ENCODE results near the gene KCNJ12. TPM values are rescaled to one million over a fixed set of nuclear protein-coding genes. Genes with fewer than 3 reads are reported as not detected.
"Not testable (repeated sequence)": the region's sequence is repeated elsewhere in the genome, so short reads cannot be mapped to it uniquely, and the experiment has no call there.

KCNJ12 gene
- total RNA-seq, 1 experiment from 2014 or later = 1.2 TPM

DNA sequence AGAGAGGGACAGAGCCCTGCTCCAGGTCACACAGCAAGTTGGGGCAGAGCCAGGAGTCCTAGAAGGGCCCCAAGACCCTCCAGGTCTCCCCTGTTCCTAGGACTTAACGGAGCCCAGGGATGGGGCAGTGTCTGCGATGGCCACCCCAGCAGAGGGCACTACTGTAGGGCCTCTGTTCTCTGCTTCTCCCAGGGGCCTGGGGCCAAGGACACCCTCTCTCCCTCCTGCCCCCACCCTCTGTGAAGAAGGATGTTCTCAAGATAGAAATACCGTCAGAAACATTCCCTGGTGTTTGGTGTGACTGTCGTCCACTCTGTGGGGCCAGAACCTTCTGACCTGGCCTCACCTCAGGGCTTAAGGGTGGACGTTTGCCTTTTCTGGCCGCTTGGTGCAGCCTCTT lies 28.4 kb downstream of the KCNJ12 start:
- intact Hi-C loops (cut with micrococcal nuclease; ENCODE audit: unreplicated experiment); DNase-seq (ENCODE audit: low spot score); H3K4me3 ChIP-seq (ENCODE audit: low read depth, low read length, poor library complexity, severe bottlenecking); BruUV-seq (replicated peaks); H3K36me3 ChIP-seq (ENCODE audit: insufficient read depth, low read length, poor library complexity, severe bottlenecking); H3K4me1 ChIP-seq (ENCODE audit: insufficient read depth, low read length, poor library complexity, severe bottlenecking); H3K27ac ChIP-seq (ENCODE audit: low read depth, low read length, poor library complexity, severe bottlenecking); CTCF ChIA-PET; H3K27me3 ChIP-seq (replicated peaks; ENCODE audit: insufficient read depth, low read depth, low read length, poor library complexity); POLR2A ChIA-PET (ENCODE audit: low non-redundant PET); H3K9me3 ChIP-seq (ENCODE audit: low read depth, low read length, poor library complexity, severe bottlenecking): not testable (repeated sequence)

DNA sequence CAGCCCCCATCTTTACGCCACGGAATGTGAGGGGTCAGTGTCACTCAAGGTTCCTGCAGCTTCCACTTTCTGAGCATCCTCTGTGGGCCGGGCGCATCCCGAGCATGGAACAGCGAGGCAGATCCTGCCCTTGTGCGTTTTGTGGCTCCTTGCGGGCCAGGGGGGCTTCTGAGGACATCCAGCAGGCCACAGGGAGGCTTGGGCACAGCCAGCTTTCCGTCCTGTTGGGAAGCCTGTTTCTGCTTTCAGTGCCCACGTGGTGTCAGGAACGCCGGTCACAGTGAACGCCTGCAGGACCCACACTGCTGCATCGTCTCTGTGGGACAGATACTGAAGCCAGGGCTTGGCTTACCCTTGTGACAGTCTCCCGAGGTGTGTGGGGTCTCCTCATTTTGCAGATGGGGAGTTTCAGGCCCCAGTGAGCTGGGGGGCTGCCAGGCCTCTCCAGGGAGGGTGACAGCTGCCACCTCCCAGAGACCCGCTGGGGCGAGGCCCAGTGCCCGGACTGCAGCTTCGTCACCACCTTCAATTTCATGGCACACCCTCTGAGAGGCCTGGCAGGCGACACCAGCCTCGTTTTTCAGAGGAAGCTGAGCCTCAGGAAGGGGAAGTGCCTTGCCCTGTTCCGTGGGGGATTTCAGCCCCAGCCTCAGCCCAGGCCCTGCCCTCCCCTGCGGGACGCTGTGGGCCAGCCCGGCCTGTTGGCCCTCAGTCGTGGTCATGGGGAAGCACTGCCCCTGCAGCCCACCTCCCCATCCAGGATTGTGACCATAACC lies 29.0 kb downstream of the KCNJ12 start:
- H3K9me3 ChIP-seq (ENCODE audit: low read depth, low read length, poor library complexity, severe bottlenecking); CTCF ChIA-PET; POLR2A ChIA-PET (ENCODE audit: low non-redundant PET); H3K27ac ChIP-seq (ENCODE audit: low read depth, low read length, poor library complexity, severe bottlenecking); H3K27me3 ChIP-seq (replicated peaks; ENCODE audit: insufficient read depth, low read depth, low read length, poor library complexity); intact Hi-C loops (cut with micrococcal nuclease; ENCODE audit: unreplicated experiment); DNase-seq (ENCODE audit: low spot score); H3K4me1 ChIP-seq (ENCODE audit: insufficient read depth, low read length, poor library complexity, severe bottlenecking); H3K36me3 ChIP-seq (ENCODE audit: insufficient read depth, low read length, poor library complexity, severe bottlenecking); H3K4me3 ChIP-seq (ENCODE audit: low read depth, low read length, poor library complexity, severe bottlenecking); BruUV-seq (replicated peaks): not testable (repeated sequence)

DNA sequence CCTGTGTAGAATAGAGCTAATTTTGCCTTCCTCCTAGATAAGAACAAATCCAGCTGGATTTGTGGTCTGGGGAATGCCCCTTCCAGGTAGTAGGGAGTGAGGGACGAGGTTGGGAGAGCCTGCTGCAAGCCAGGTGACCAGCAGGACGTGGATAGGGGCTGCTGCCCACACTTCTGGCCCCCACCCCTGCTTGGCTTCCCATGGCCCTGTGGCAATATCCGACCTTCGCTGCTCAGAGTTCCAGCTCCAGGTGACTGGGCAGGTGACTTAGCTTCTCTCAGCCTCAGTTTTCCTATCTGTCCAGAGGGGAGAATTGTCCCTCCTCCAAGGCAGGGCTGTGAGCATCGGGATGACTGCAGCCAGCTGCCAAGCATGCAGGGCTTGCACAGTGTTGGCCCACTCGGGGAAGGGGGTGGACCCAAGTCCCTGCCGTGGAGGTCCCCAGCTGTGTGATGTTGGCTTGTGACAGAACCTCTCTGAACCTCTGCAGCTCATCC lies 29.8 kb downstream of the KCNJ12 start:
- H3K4me1 ChIP-seq (ENCODE audit: insufficient read depth, low read length, poor library complexity, severe bottlenecking); intact Hi-C loops (cut with micrococcal nuclease; ENCODE audit: unreplicated experiment); DNase-seq (ENCODE audit: low spot score); CTCF ChIA-PET; BruUV-seq (replicated peaks); H3K9me3 ChIP-seq (ENCODE audit: low read depth, low read length, poor library complexity, severe bottlenecking); H3K27me3 ChIP-seq (replicated peaks; ENCODE audit: insufficient read depth, low read depth, low read length, poor library complexity); POLR2A ChIA-PET (ENCODE audit: low non-redundant PET); H3K36me3 ChIP-seq (ENCODE audit: insufficient read depth, low read length, poor library complexity, severe bottlenecking); H3K27ac ChIP-seq (ENCODE audit: low read depth, low read length, poor library complexity, severe bottlenecking); H3K4me3 ChIP-seq (ENCODE audit: low read depth, low read length, poor library complexity, severe bottlenecking): not testable (repeated sequence)

DNA sequence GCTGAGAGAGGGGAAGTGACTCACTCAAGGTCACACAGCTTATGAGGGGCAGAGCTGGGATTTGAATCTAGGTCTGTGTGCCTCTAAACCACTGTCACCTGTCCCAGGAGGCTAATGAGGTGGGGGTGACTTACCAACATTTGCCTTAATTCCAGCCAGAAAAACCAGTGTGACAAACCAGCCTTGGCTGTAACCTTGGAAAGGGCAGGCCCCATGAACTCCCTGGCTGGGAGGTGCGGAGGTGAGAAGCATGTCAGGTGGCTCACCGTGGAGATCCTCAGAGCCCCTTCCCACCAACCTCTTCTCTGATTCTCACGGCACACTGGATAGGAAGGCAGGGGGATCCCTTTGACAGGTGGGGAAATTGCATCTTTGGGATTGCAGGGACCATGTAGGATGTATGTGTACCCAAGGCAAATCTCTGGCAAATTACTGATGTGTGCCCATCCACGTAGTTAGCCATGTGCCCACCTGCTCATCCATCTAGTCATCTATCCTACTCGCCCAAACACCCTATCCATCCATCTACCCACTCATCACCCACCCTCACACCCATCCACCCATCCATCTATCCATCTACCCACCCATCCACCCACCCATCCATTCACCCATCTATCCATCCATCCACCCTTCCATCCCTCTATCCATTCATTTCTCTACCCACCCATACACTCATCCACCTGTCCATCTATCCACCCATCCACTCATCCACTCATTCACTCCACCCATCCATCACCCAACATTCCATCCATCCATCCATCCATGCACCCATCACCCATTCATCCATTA lies 30.7 kb downstream of the KCNJ12 start:
- CTCF ChIA-PET; H3K36me3 ChIP-seq (ENCODE audit: insufficient read depth, low read length, poor library complexity, severe bottlenecking); POLR2A ChIA-PET (ENCODE audit: low non-redundant PET); H3K27me3 ChIP-seq (replicated peaks; ENCODE audit: insufficient read depth, low read depth, low read length, poor library complexity); BruUV-seq (replicated peaks); intact Hi-C loops (cut with micrococcal nuclease; ENCODE audit: unreplicated experiment); H3K4me3 ChIP-seq (ENCODE audit: low read depth, low read length, poor library complexity, severe bottlenecking); DNase-seq (ENCODE audit: low spot score); H3K9me3 ChIP-seq (ENCODE audit: low read depth, low read length, poor library complexity, severe bottlenecking); H3K4me1 ChIP-seq (ENCODE audit: insufficient read depth, low read length, poor library complexity, severe bottlenecking); H3K27ac ChIP-seq (ENCODE audit: low read depth, low read length, poor library complexity, severe bottlenecking): not testable (repeated sequence)

DNA sequence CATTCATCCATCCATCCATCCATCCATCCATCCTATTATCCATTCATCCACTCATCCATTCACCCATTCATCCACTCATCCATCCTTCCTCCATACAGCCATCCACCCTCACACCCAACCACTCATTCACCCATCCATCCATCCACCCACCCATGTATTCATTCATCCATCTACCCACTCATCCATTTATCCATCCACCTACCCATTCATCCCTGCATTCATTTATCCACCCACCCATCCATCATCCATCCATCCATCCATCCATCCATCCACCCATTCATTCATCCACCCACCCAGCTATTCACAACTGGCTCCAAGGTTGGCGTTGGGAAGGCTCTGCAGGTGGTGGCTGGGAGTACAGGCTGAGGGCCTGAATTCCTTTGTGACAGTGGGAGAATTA lies 31.6 kb downstream of the KCNJ12 start:
- H3K36me3 ChIP-seq (ENCODE audit: insufficient read depth, low read length, poor library complexity, severe bottlenecking); H3K27me3 ChIP-seq (replicated peaks; ENCODE audit: insufficient read depth, low read depth, low read length, poor library complexity); intact Hi-C loops (cut with micrococcal nuclease; ENCODE audit: unreplicated experiment); H3K4me1 ChIP-seq (ENCODE audit: insufficient read depth, low read length, poor library complexity, severe bottlenecking); DNase-seq (ENCODE audit: low spot score); POLR2A ChIA-PET (ENCODE audit: low non-redundant PET); H3K9me3 ChIP-seq (ENCODE audit: low read depth, low read length, poor library complexity, severe bottlenecking); BruUV-seq (replicated peaks); H3K4me3 ChIP-seq (ENCODE audit: low read depth, low read length, poor library complexity, severe bottlenecking); CTCF ChIA-PET; H3K27ac ChIP-seq (ENCODE audit: low read depth, low read length, poor library complexity, severe bottlenecking): not testable (repeated sequence)

DNA sequence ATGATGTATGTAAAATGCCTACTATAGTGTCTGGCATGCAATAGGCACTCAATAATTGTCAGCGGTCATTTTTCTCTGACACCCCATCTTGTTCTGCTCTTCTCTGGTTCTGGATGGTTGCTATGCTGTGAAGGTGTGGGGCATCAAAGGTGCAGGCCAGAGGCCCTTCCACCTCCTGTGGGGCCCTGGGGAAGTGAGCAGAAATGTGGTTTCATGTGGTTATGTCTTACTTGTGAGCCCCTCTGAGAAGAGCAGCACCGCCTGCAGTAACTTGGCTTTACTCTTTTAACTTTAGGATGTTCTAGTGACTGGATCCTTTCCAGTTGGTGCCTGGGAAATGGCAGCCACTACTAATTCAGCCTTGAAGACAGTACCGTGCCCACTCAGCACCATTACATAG lies 32.1 kb downstream of the KCNJ12 start:
- H3K36me3 ChIP-seq (ENCODE audit: insufficient read depth, low read length, poor library complexity, severe bottlenecking); CTCF ChIA-PET; BruUV-seq (replicated peaks); H3K4me1 ChIP-seq (ENCODE audit: insufficient read depth, low read length, poor library complexity, severe bottlenecking); intact Hi-C loops (cut with micrococcal nuclease; ENCODE audit: unreplicated experiment); H3K27ac ChIP-seq (ENCODE audit: low read depth, low read length, poor library complexity, severe bottlenecking); H3K9me3 ChIP-seq (ENCODE audit: low read depth, low read length, poor library complexity, severe bottlenecking); H3K27me3 ChIP-seq (replicated peaks; ENCODE audit: insufficient read depth, low read depth, low read length, poor library complexity); DNase-seq (ENCODE audit: low spot score); H3K4me3 ChIP-seq (ENCODE audit: low read depth, low read length, poor library complexity, severe bottlenecking); POLR2A ChIA-PET (ENCODE audit: low non-redundant PET): not testable (repeated sequence)

DNA sequence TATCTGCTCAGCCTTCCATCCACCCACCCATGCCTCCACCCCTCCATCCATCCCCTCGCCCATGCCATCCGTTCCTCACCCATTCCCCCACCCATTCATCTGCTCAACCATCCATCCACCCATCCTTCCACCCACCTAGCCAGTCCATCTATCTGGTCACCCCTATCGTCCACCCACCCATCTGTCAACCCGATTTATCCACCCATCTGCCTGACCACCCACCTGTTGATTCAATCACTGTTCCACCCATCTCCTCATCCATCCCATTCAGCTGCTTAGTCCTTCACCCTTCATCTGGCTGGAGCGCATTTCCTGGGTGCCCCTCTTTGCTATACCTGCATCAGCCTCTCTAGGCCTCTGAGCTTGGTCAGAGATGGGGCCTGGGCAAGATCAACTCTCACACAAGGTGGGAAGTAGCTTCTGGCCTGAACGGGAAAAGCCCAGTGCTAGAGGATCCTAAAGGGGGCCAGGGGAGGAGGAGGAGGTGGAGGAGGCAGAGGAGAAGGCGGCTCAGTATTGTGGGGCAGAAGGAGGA lies 32.7 kb downstream of the KCNJ12 start:
- CTCF ChIA-PET; H3K27ac ChIP-seq (ENCODE audit: low read depth, low read length, poor library complexity, severe bottlenecking); POLR2A ChIA-PET (ENCODE audit: low non-redundant PET); H3K9me3 ChIP-seq (ENCODE audit: low read depth, low read length, poor library complexity, severe bottlenecking); H3K4me1 ChIP-seq (ENCODE audit: insufficient read depth, low read length, poor library complexity, severe bottlenecking); intact Hi-C loops (cut with micrococcal nuclease; ENCODE audit: unreplicated experiment); H3K36me3 ChIP-seq (ENCODE audit: insufficient read depth, low read length, poor library complexity, severe bottlenecking); H3K4me3 ChIP-seq (ENCODE audit: low read depth, low read length, poor library complexity, severe bottlenecking); BruUV-seq (replicated peaks); H3K27me3 ChIP-seq (replicated peaks; ENCODE audit: insufficient read depth, low read depth, low read length, poor library complexity); DNase-seq (ENCODE audit: low spot score): not testable (repeated sequence)
